ENCODE measurements around the gene PHACTR4. TPM values are rescaled to one million over a fixed set of nuclear protein-coding genes. Genes with fewer than 3 reads are reported as not detected.

Gene PHACTR4
- polyA plus RNA-seq, 1 donor (not counting 4 experiments of a cell fraction or from before 2014, with no cell fraction given) = 12.2 TPM

- no peaks in the 10 kb centered on the region for H4K20me1 ChIP-seq (ENCODE audit: control insufficient read depth, extremely low read depth, insufficient read depth, low read length)
- DNase-seq (ENCODE audit: low read depth, low spot score) = no peak
- peak overlapping the region; percentile 78 for H3K9ac ChIP-seq (ENCODE audit: control insufficient read depth, extremely low read depth, insufficient read depth, low read length)
- no peaks in the 10 kb centered on the region for H3K9me3 ChIP-seq (ENCODE audit: control insufficient read depth, low read depth, low read length)
- peaks cover 27% of the 10 kb centered on the region for H3K4me1 ChIP-seq (ENCODE audit: control insufficient read depth, extremely low read depth, insufficient read depth, low read length)
- H2AFZ ChIP-seq (ENCODE audit: control insufficient read depth, low read length) = no peak overlapping the region
- TF ChIP-seq EZH2 (IDR thresholded peaks at IDR 0.05; ENCODE audit: low read length) (no peak), CTCF (optimal IDR thresholded peaks at IDR 0.05 in 1 of 3, IDR thresholded peaks at IDR 0.05 in 1 of 3, conservative IDR thresholded peaks at IDR 0.05 in 1 of 3; ENCODE audit: extremely low read depth in 1 of 3, insufficient read depth in 2 of 3, low read length in 3 of 3) (no peak)
- H3K4me2 ChIP-seq (ENCODE audit: control insufficient read depth, extremely low read depth, insufficient read depth, low read depth, low read length) = peak overlapping the region; percentile 70
- H3K27me3 ChIP-seq (ENCODE audit: control insufficient read depth, extremely low read depth, insufficient read depth, low read length) = no peaks in the 10 kb centered on the region
- peaks cover 0 to 3% of the 10 kb centered on the region in 2 experiments for H3K36me3 ChIP-seq (ENCODE audit: control insufficient read depth in 2 of 2, extremely low read depth in 1 of 2, insufficient read depth in 2 of 2, low read length in 2 of 2)
- dilution Hi-C loops (cut with MboI; ENCODE audit: extremely low pct_ligation_motif_present, low sequenced_read_pairs) = no loop called here
- peaks cover 5% of the 10 kb centered on the region for H3K79me2 ChIP-seq (ENCODE audit: control insufficient read depth, insufficient read depth, low read length)
- no peaks in the 10 kb centered on the region for H3K9me1 ChIP-seq (ENCODE audit: control insufficient read depth, extremely low read depth, insufficient read depth, low read length)
- peak overlapping the region in 2 of 3 experiments; percentile 13 to 25 for H3K4me3 ChIP-seq (ENCODE audit: control insufficient read depth in 2 of 3, extremely low read depth in 1 of 3, insufficient read depth in 2 of 3, low read depth in 1 of 3, low read length in 3 of 3)
- H3K27ac ChIP-seq (ENCODE audit: control insufficient read depth, insufficient read depth, low read length) = peak overlapping the region; percentile 97
- FAIRE-seq = peak; percentile 97
Measured at GRCh38 chr1:28417441-28417922, 47.9 kb downstream of the PHACTR4 start.

- H3K4me2 ChIP-seq (ENCODE audit: control insufficient read depth, extremely low read depth, insufficient read depth, low read depth, low read length) = peak overlapping the region; percentile 70
- FAIRE-seq (no peak), DNase-seq (ENCODE audit: low read depth, low spot score) (no peak)
- H2AFZ ChIP-seq (ENCODE audit: control insufficient read depth, low read length) = no peak overlapping the region
- H3K9me3 ChIP-seq (ENCODE audit: control insufficient read depth, low read depth, low read length) = no peaks in the 10 kb centered on the region
- no peaks in the 10 kb centered on the region for H3K9me1 ChIP-seq (ENCODE audit: control insufficient read depth, extremely low read depth, insufficient read depth, low read length)
- H3K27ac ChIP-seq (ENCODE audit: control insufficient read depth, insufficient read depth, low read length) = peak overlapping the region; percentile 97
- dilution Hi-C loops (cut with MboI; ENCODE audit: extremely low pct_ligation_motif_present, low sequenced_read_pairs) = no loop called here
- no peaks in the 10 kb centered on the region for H3K27me3 ChIP-seq (ENCODE audit: control insufficient read depth, extremely low read depth, insufficient read depth, low read length)
- H3K9ac ChIP-seq (ENCODE audit: control insufficient read depth, extremely low read depth, insufficient read depth, low read length) = peak overlapping the region; percentile 78
- TF ChIP-seq EZH2 (IDR thresholded peaks at IDR 0.05; ENCODE audit: low read length) (no peak), CTCF (optimal IDR thresholded peaks at IDR 0.05 in 1 of 3, IDR thresholded peaks at IDR 0.05 in 1 of 3, conservative IDR thresholded peaks at IDR 0.05 in 1 of 3; ENCODE audit: extremely low read depth in 1 of 3, insufficient read depth in 2 of 3, low read length in 3 of 3) (no peak)
- H3K79me2 ChIP-seq (ENCODE audit: control insufficient read depth, insufficient read depth, low read length) = peaks cover 5% of the 10 kb centered on the region
- no peak overlapping the region for H3K4me3 ChIP-seq (ENCODE audit: control insufficient read depth in 2 of 3, extremely low read depth in 1 of 3, insufficient read depth in 2 of 3, low read depth in 1 of 3, low read length in 3 of 3)
- peaks cover 27% of the 10 kb centered on the region for H3K4me1 ChIP-seq (ENCODE audit: control insufficient read depth, extremely low read depth, insufficient read depth, low read length)
- no peaks in the 10 kb centered on the region for H4K20me1 ChIP-seq (ENCODE audit: control insufficient read depth, extremely low read depth, insufficient read depth, low read length)
- peaks cover 0 to 1% of the 10 kb centered on the region in 2 experiments for H3K36me3 ChIP-seq (ENCODE audit: control insufficient read depth in 2 of 2, extremely low read depth in 1 of 2, insufficient read depth in 2 of 2, low read length in 2 of 2)
Measured at GRCh38 chr1:28417926-28418637, 48.5 kb downstream of the PHACTR4 start.

Measured in keratinocyte (primary cell).